HCT116 (cell line): ENCODE results near the gene CBX1. TPM values are rescaled to one million over a fixed set of nuclear protein-coding genes. Genes with fewer than 3 reads are reported as not detected.
A peak's percentile ranks its signal among the peaks of the same experiment; 100 is the strongest.

Experiments
- ATAC-seq: fragments of 200-7000 bp; cut with Tn5 transposase; 2 replicates; pipeline ENCODE4 v1.9.1; 2020; ENCODE audit warnings: mild to moderate bottlenecking, moderate library complexity
- BruUV-seq: library from RNA; stranded (reverse); fragments of 400-500 nt; replicated peaks from 2 replicates; lab custom pipeline; 2021; lab: Mats Ljungman, UMichigan
- CTCF ChIA-PET: fragments of 300-600 bp; sonication (Branson Sonifier 250); formaldehyde crosslinking; loops from one replicate; lab custom pipeline; 2021; ENCODE audit warnings: antibody characterized with exemption; lab: Charles Lee
- POLR2A ChIA-PET: fragments of 300-600, 350-600 bp; sonication (Branson Sonifier 250); formaldehyde crosslinking; loops from one replicate; lab custom pipeline; 2021; ENCODE audit warnings: antibody characterized with exemption; lab: Charles Lee
- RAD21 ChIA-PET, 2 experiments: fragments of 300-600 bp; sonication (Branson Sonifier 250); formaldehyde crosslinking; loops; one replicate each; lab custom pipeline; 2023; ENCODE audit warnings: low total read pairs in 2 of 2; ENCODE audit not compliant: uncharacterized antibody in 2 of 2, unreplicated experiment in 2 of 2, low non-redundant PET in 1 of 2; lab: Charles Lee
- DNase-seq: peaks from one replicate; pipeline ENCODE4 v3.0.0-alpha.2; 2010; ENCODE audit warnings: low read depth, low spot score
- H2AFZ ChIP-seq: fragments of 200-600 bp; shearing (Covaris generic), sonication (generic); 2 replicates; pipeline ENCODE4 v1.6.1; 2017; ENCODE audit warnings: low read depth, mixed run types, mixed read lengths, antibody characterized with exemption, low read length; ENCODE audit not compliant: poor library complexity, severe bottlenecking
- H3K27ac ChIP-seq: 2 replicates; pipeline ENCODE4 v1.5.1; 2012; ENCODE audit warnings: low read depth, low read length
- H3K27me3 ChIP-seq: fragments of 200-600 bp; sonication (generic); 2 replicates; pipeline ENCODE4 v1.6.1; 2016; ENCODE audit warnings: mixed run types, low read length, mixed read lengths; ENCODE audit not compliant: insufficient read depth
- H3K36me3 ChIP-seq, 2 experiments: fragments of 200-500 bp in 1 of 2; fragments of 200-600 bp in 1 of 2; sonication (Bioruptor generic) in 1 of 2; sonication (generic) in 1 of 2; 2 replicates each; pipeline versions ENCODE4 v1.5.1 to v1.6.1; 2014 to 2016; ENCODE audit warnings: low read length in 2 of 2, inconsistent platforms in 1 of 2, mixed read lengths in 1 of 2, mixed run types in 1 of 2; ENCODE audit not compliant: insufficient read depth in 2 of 2, control insufficient read depth in 1 of 2
- H3K4me1 ChIP-seq, 2 experiments: fragments of 200-600 bp in 1 of 2; sonication (generic) in 1 of 2; 2 replicates each; pipeline versions ENCODE4 v1.5.1 to v1.6.1; 2012 to 2017; ENCODE audit warnings: low read length in 2 of 2, inconsistent platforms in 1 of 2, mild to moderate bottlenecking in 1 of 2, mixed read lengths in 1 of 2, mixed run types in 1 of 2, moderate library complexity in 1 of 2; ENCODE audit not compliant: insufficient read depth in 2 of 2, control insufficient read depth in 1 of 2
- H3K4me2 ChIP-seq: fragments of 200-600 bp; sonication (generic); 2 replicates; pipeline ENCODE4 v1.6.1; 2017; ENCODE audit warnings: mixed run types, low read length, mixed read lengths
- H3K4me3 ChIP-seq, 2 experiments: fragments of 200-600 bp in 1 of 2; sonication (generic) in 1 of 2; replicated peaks in 1 of 2; 2 replicates each; pipeline ENCODE4 v1.5.1; 2011 to 2016; ENCODE audit warnings: low read length in 2 of 2, control low read depth in 1 of 2, low read depth in 1 of 2, mild to moderate bottlenecking in 1 of 2, mixed read lengths in 1 of 2, mixed run types in 1 of 2
- H3K79me2 ChIP-seq: fragments of 200-600 bp; sonication (generic); 2 replicates; pipeline ENCODE4 v1.6.1; 2017; ENCODE audit warnings: mild to moderate bottlenecking, mixed run types, low read length, moderate library complexity, mixed read lengths; ENCODE audit not compliant: insufficient read depth
- H3K9ac ChIP-seq: fragments of 200-600 bp; sonication (generic); 2 replicates; pipeline ENCODE4 v1.6.1; 2016; ENCODE audit warnings: low read length, mixed read lengths
- H3K9me2 ChIP-seq: fragments of 200-600 bp; sonication (generic), shearing (Covaris generic); 2 replicates; pipeline ENCODE4 v1.6.1; 2017; ENCODE audit warnings: mixed run types, mild to moderate bottlenecking, moderate library complexity; ENCODE audit not compliant: insufficient read depth
- H3K9me3 ChIP-seq, 2 experiments: fragments of 200-500 bp in 1 of 2; fragments of 200-600 bp in 1 of 2; sonication (Bioruptor generic) in 1 of 2; sonication (generic) in 1 of 2; 2 replicates each; pipeline ENCODE4 v1.6.1; 2014 to 2017; ENCODE audit warnings: low read length in 2 of 2, mixed read lengths in 2 of 2, inconsistent platforms in 1 of 2, low read depth in 1 of 2, mild to moderate bottlenecking in 1 of 2, mixed run types in 1 of 2, moderate library complexity in 1 of 2; ENCODE audit not compliant: control insufficient read depth in 1 of 2, insufficient read depth in 1 of 2
- H4K20me1 ChIP-seq: fragments of 200-600 bp; sonication (generic), shearing (Covaris generic); 2 replicates; pipeline ENCODE4 v1.6.1; 2017; ENCODE audit warnings: mixed run types, mild to moderate bottlenecking, moderate library complexity; ENCODE audit not compliant: insufficient read depth
- CBX3 ChIP-seq: IDR thresholded peaks from 2 replicates; pipeline ENCODE4 v1.6.1; 2012; ENCODE audit warnings: low read depth
- EGR1 ChIP-seq: IDR thresholded peaks from 2 replicates; pipeline ENCODE4 v1.6.1; 2012; ENCODE audit warnings: low read depth
- EZH2phosphoT487 ChIP-seq: fragments of 200-600 bp; IDR thresholded peaks from 2 replicates; pipeline ENCODE4 v1.6.1; 2018; ENCODE audit warnings: antibody characterized with exemption, borderline replicate concordance
- POLR2A ChIP-seq: IDR thresholded peaks from 2 replicates; pipeline ENCODE4 v1.7.0; 2011; ENCODE audit warnings: borderline replicate concordance; ENCODE audit not compliant: insufficient read depth, insufficient read length; ENCODE audit errors: extremely low read depth
- SIN3A ChIP-seq: IDR thresholded peaks from 2 replicates; pipeline ENCODE4 v1.6.1; 2012; ENCODE audit warnings: low read depth
- SRF ChIP-seq: IDR thresholded peaks from 2 replicates; pipeline ENCODE4 v1.6.1; 2012; ENCODE audit warnings: low read depth
- ZFX ChIP-seq: fragments of 450-650 bp; IDR thresholded peaks from 2 replicates; pipeline ENCODE4 v1.6.1; 2017
- ZNF274 ChIP-seq: fragments of 200-500 bp; sonication (Bioruptor generic); IDR thresholded peaks from 2 replicates; pipeline ENCODE4 v1.6.1; 2014; ENCODE audit warnings: mild to moderate bottlenecking, low read depth, low read length, inconsistent platforms
- intact Hi-C: fragments of 100-400 bp; cut with micrococcal nuclease; formaldehyde crosslinking; loops from 2 replicates; pipeline ENCODE4 v1.10.0; 2022
- total RNA-seq: library from RNA; stranded (reverse); gene quantifications from one replicate; pipeline ENCODE4 v1.2.1, GENCODE V29; 2021; ENCODE audit not compliant: unreplicated experiment
- TF ChIP-seq, protein P1 (sequence below): IDR thresholded peaks from 2 replicates; pipeline ENCODE4 v1.6.1; 2011; ENCODE audit warnings: mild to moderate bottlenecking, low read length, moderate library complexity; ENCODE audit not compliant: insufficient replicate concordance; ENCODE audit errors: extremely low read depth
- TF ChIP-seq, protein P2 (sequence below), 3 experiments: fragments of 200-600 bp in 1 of 3; sonication (generic) in 1 of 3; IDR thresholded peaks in 2 of 3; conservative IDR thresholded peaks in 1 of 3; 2 replicates each; pipeline ENCODE4 v1.5.1; 2012 to 2017; ENCODE audit warnings: low read depth in 2 of 3, low read length in 2 of 3, antibody characterized with exemption in 1 of 3, borderline replicate concordance in 1 of 3, control low read depth in 1 of 3, mild to moderate bottlenecking in 1 of 3, mixed read lengths in 1 of 3, mixed run types in 1 of 3, moderate library complexity in 1 of 3; ENCODE audit not compliant: insufficient read depth in 1 of 3
- TF ChIP-seq, protein P3 (sequence below): IDR thresholded peaks from 2 replicates; pipeline ENCODE4 v1.6.1; 2012

CBX1 gene
- total RNA-seq, 1 experiment from 2014 or later, result 136 TPM

GRCh38 chr17:48027322-48027981, 73.8 kb downstream of the CBX1 start:
- POLR2A ChIA-PET, result interaction anchor here (1.6 to 2.6 kb wide), 5 partner anchors 8 to 80 kb away, joined by 4 to 45 read pairs (median 5); partner anchors contain the start of genes CBX1, NFE2L1 and SNX11
- H2AFZ ChIP-seq, result no peak overlapping the region

GRCh38 chr17:48026502-48027321, 74.6 kb downstream of the CBX1 start:
- POLR2A ChIA-PET, result interaction anchor here (0.7 to 2.6 kb wide), 10 partner anchors 9 to 586 kb away, joined by 3 to 45 read pairs (median 5); partner anchors contain the start of genes CBX1, NFE2L1 and SNX11
- Histone ChIP-seq H4K20me1 (no peaks in the 10 kb centered on the region), H3K79me2 (no peaks in the 10 kb centered on the region), H3K9me3 (no peaks in the 10 kb centered on the region), H2AFZ (peak overlapping the region; percentile 96), H3K9ac (peak overlapping the region; percentile 57), H3K27me3 (no peaks in the 10 kb centered on the region), H3K9me2 (no peaks in the 10 kb centered on the region), H3K27ac (peak overlapping the region; percentile 64; the same call in 1 of the 2 replicates), H3K4me3 (peak overlapping the region; percentile 54 to 62), H3K36me3 (no peaks in the 10 kb centered on the region), H3K4me1 (peaks cover 26 to 45% of the 10 kb centered on the region in 2 experiments), H3K4me2 (peak overlapping the region; percentile 95)
- CTCF ChIA-PET, result interaction anchor here (0.8 to 3.5 kb wide), 34 partner anchors 8 to 858 kb away, joined by 3 to 171 read pairs (median 5); partner anchors contain the start of genes CBX1, HOXB8, NFE2L1 and PNPO
- intact Hi-C loops, result loop anchor here (1.0 to 10.0 kb wide), 7 partner anchors 22 to 1008 kb away; partner anchors contain the start of gene NFE2L1
- DNase-seq (peak; percentile 90), ATAC-seq (peak; percentile 52)
- BruUV-seq, result no TSS peak
- RAD21 ChIA-PET, result interaction anchor here (0.5 to 3.0 kb wide), 10 partner anchors 18 to 107 kb away, joined by 3 to 19 read pairs (median 4); partner anchors contain the start of gene NFE2L1 (in 2 of the 2)
- TF ChIP-seq POLR2A (peak; percentile 37), SIN3A (no peak), CBX3 (no peak), SRF (no peak), EZH2phosphoT487 (no peak), ZFX (peak; percentile 54; the same call in 1 of the 2 replicates), EGR1 (no peak)
- TF ChIP-seq, protein P1, sequence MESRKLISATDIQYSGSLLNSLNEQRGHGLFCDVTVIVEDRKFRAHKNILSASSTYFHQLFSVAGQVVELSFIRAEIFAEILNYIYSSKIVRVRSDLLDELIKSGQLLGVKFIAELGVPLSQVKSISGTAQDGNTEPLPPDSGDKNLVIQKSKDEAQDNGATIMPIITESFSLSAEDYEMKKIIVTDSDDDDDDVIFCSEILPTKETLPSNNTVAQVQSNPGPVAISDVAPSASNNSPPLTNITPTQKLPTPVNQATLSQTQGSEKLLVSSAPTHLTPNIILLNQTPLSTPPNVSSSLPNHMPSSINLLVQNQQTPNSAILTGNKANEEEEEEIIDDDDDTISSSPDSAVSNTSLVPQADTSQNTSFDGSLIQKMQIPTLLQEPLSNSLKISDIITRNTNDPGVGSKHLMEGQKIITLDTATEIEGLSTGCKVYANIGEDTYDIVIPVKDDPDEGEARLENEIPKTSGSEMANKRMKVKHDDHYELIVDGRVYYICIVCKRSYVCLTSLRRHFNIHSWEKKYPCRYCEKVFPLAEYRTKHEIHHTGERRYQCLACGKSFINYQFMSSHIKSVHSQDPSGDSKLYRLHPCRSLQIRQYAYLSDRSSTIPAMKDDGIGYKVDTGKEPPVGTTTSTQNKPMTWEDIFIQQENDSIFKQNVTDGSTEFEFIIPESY, result no peak
- TF ChIP-seq, protein P2, sequence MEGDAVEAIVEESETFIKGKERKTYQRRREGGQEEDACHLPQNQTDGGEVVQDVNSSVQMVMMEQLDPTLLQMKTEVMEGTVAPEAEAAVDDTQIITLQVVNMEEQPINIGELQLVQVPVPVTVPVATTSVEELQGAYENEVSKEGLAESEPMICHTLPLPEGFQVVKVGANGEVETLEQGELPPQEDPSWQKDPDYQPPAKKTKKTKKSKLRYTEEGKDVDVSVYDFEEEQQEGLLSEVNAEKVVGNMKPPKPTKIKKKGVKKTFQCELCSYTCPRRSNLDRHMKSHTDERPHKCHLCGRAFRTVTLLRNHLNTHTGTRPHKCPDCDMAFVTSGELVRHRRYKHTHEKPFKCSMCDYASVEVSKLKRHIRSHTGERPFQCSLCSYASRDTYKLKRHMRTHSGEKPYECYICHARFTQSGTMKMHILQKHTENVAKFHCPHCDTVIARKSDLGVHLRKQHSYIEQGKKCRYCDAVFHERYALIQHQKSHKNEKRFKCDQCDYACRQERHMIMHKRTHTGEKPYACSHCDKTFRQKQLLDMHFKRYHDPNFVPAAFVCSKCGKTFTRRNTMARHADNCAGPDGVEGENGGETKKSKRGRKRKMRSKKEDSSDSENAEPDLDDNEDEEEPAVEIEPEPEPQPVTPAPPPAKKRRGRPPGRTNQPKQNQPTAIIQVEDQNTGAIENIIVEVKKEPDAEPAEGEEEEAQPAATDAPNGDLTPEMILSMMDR (IDR thresholded peaks at IDR 0.05 in 2 of 3, conservative IDR thresholded peaks at IDR 0.05 in 1 of 3; ENCODE audit: borderline replicate concordance in 1 of 3, insufficient read depth in 1 of 3, low read depth in 2 of 3, low read length in 2 of 3), result peak in 2 of 3 experiments; percentile 99; a peak in 4 of 6 replicates
- TF ChIP-seq, protein P3, sequence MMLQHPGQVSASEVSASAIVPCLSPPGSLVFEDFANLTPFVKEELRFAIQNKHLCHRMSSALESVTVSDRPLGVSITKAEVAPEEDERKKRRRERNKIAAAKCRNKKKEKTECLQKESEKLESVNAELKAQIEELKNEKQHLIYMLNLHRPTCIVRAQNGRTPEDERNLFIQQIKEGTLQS, result no peak

More at GRCh38 chr17:48027322-48027981, 73.8 kb downstream of the CBX1 start:
- ATAC-seq, result no peak
- H3K79me2 ChIP-seq, result no peaks in the 10 kb centered on the region
- no peaks in the 10 kb centered on the region for H3K9me2 ChIP-seq
- no peaks in the 10 kb centered on the region for H3K36me3 ChIP-seq
- peaks cover 26 to 45% of the 10 kb centered on the region in 2 experiments for H3K4me1 ChIP-seq
- no peak overlapping the region for H3K4me3 ChIP-seq
- CTCF ChIA-PET, result interaction anchor here (0.9 to 3.5 kb wide), 19 partner anchors 7 to 857 kb away, joined by 3 to 171 read pairs (median 7); partner anchors contain the start of genes CBX1, NFE2L1 and SCRN2
- H3K4me2 ChIP-seq, result no peak overlapping the region
- H3K9ac ChIP-seq, result no peak overlapping the region
- H3K9me3 ChIP-seq, result no peaks in the 10 kb centered on the region
- no peak for TF ChIP-seq ZNF274
- DNase-seq, result no peak
- intact Hi-C loops, result loop anchor here (2.0 to 10.0 kb wide), 6 partner anchors 21 to 1007 kb away; partner anchors contain the start of gene NFE2L1
- no TSS peak for BruUV-seq
- no peaks in the 10 kb centered on the region for H3K27me3 ChIP-seq
- no peaks in the 10 kb centered on the region for H4K20me1 ChIP-seq
- no peak overlapping the region for H3K27ac ChIP-seq
- RAD21 ChIA-PET, result interaction anchor here (0.6 to 3.0 kb wide), 3 partner anchors 18 to 104 kb away, joined by 5 to 16 read pairs (median 13); partner anchors contain the start of gene NFE2L1 (in 1 of the 2)
